IMR-90 (cell line): ENCODE results near the gene HDGF. TPM values are rescaled to one million over a fixed set of nuclear protein-coding genes. Genes with fewer than 3 reads are reported as not detected.

ENCODE experiments used
- ATAC-seq: fragments of 200-7000 bp; cut with Tn5 transposase; 2 replicates; pipeline ENCODE4 v1.9.1; 2020; ENCODE audit warnings: low read depth, mild to moderate bottlenecking, moderate library complexity
- BruUV-seq: library from RNA; stranded (reverse); fragments of 400-500 nt; replicated peaks from 2 replicates; lab custom pipeline; 2021; lab: Mats Ljungman, UMichigan
- CTCF ChIA-PET: fragments of 300-600 bp; formaldehyde crosslinking; extraction: SDS; loops from one replicate; lab custom pipeline; 2021; ENCODE audit warnings: antibody characterized with exemption; lab: Yijun Ruan, JAX
- POLR2A ChIA-PET: fragments of 300-600 bp; sonication (Branson Sonifier 250); formaldehyde crosslinking; loops from one replicate; lab custom pipeline; 2022; ENCODE audit warnings: antibody characterized with exemption; ENCODE audit not compliant: unreplicated experiment; lab: Charles Lee
- DNase-seq: peaks from one replicate; pipeline ENCODE4 v3.0.0; 2013
- H2AFZ ChIP-seq: replicated peaks from 2 replicates; pipeline ENCODE3; 2013; ENCODE audit warnings: low read length, mild to moderate bottlenecking; ENCODE audit not compliant: poor library complexity
- H2AK5ac ChIP-seq: 2 replicates; pipeline ENCODE4 v1.6.1; 2013; ENCODE audit warnings: low read depth, low read length, inconsistent platforms
- H2AK9ac ChIP-seq: replicated peaks from 2 replicates; pipeline ENCODE3; 2013; ENCODE audit warnings: mild to moderate bottlenecking, low read depth, low read length, moderate library complexity; ENCODE audit not compliant: poor library complexity
- H2BK120ac ChIP-seq: 2 replicates; pipeline ENCODE4 v1.6.1; 2013; ENCODE audit warnings: low read depth, low read length, inconsistent platforms
- H2BK15ac ChIP-seq: 3 replicates; pipeline ENCODE4 v1.6.1; 2013; ENCODE audit warnings: low read depth, low read length, inconsistent platforms
- H2BK20ac ChIP-seq: 2 replicates; pipeline ENCODE4 v1.6.1; 2013; ENCODE audit warnings: low read depth, mild to moderate bottlenecking, inconsistent platforms, low read length, moderate library complexity
- H2BK5ac ChIP-seq: 2 replicates; pipeline ENCODE4 v1.6.1; 2013; ENCODE audit warnings: mild to moderate bottlenecking, low read depth, low read length, inconsistent platforms; ENCODE audit not compliant: poor library complexity, severe bottlenecking
- H3K14ac ChIP-seq: replicated peaks from 2 replicates; pipeline ENCODE4 v1.6.1; 2013; ENCODE audit warnings: low read depth, low read length, inconsistent platforms
- H3K18ac ChIP-seq: 2 replicates; pipeline ENCODE4 v1.6.1; 2013; ENCODE audit warnings: low read depth, low read length, control low read depth
- H3K23ac ChIP-seq: 2 replicates; pipeline ENCODE4 v1.6.1; 2013; ENCODE audit warnings: low read depth, low read length, inconsistent platforms
- H3K27ac ChIP-seq: 2 replicates; pipeline ENCODE4 v1.5.1; 2013; ENCODE audit warnings: mild to moderate bottlenecking, control low read depth, low read length; ENCODE audit not compliant: insufficient read depth
- H3K27me3 ChIP-seq: 2 replicates; pipeline ENCODE4 v1.6.1; 2013; ENCODE audit warnings: low read length; ENCODE audit not compliant: control insufficient read depth, insufficient read depth
- H3K36me3 ChIP-seq: 2 replicates; pipeline ENCODE4 v1.6.1; 2013; ENCODE audit warnings: low read length, mixed read lengths; ENCODE audit not compliant: control insufficient read depth, insufficient read depth
- H3K4ac ChIP-seq: 2 replicates; pipeline ENCODE4 v1.6.1; 2013; ENCODE audit warnings: low read depth, low read length, inconsistent platforms
- H3K4me1 ChIP-seq: 2 replicates; pipeline ENCODE4 v1.6.1; 2013; ENCODE audit warnings: low read length, mixed read lengths; ENCODE audit not compliant: control insufficient read depth, insufficient read depth
- H3K4me2 ChIP-seq: 2 replicates; pipeline ENCODE4 v1.6.1; 2013; ENCODE audit warnings: low read depth, mild to moderate bottlenecking, control low read depth, low read length, moderate library complexity
- H3K4me3 ChIP-seq: 2 replicates; pipeline ENCODE4 v1.5.1; 2013; ENCODE audit warnings: low read depth, mild to moderate bottlenecking, control low read depth, low read length, moderate library complexity; ENCODE audit not compliant: insufficient read depth
- H3K56ac ChIP-seq: 2 replicates; pipeline ENCODE4 v1.6.1; 2013; ENCODE audit warnings: low read length, inconsistent platforms; ENCODE audit not compliant: insufficient read depth; ENCODE audit errors: extremely low read depth
- H3K79me1 ChIP-seq, 2 experiments: 2 replicates each; pipeline ENCODE4 v1.6.1; 2013; ENCODE audit warnings: low read length in 2 of 2, inconsistent platforms in 1 of 2, low read depth in 1 of 2
- H3K9ac ChIP-seq: 2 replicates; pipeline ENCODE4 v1.6.1; 2013; ENCODE audit warnings: low read depth, low read length, control low read depth
- H3K9me1 ChIP-seq: 2 replicates; pipeline ENCODE4 v1.6.1; 2013; ENCODE audit warnings: low read length, inconsistent platforms; ENCODE audit not compliant: insufficient read depth
- H3K9me3 ChIP-seq: 2 replicates; pipeline ENCODE4 v1.6.1; 2013; ENCODE audit warnings: low read length; ENCODE audit not compliant: control insufficient read depth, insufficient read depth
- H4K20me1 ChIP-seq: 2 replicates; pipeline ENCODE4 v1.6.1; 2013; ENCODE audit warnings: low read length, inconsistent platforms; ENCODE audit not compliant: insufficient read depth
- H4K5ac ChIP-seq: 2 replicates; pipeline ENCODE4 v1.6.1; 2013; ENCODE audit warnings: mild to moderate bottlenecking, low read depth, low read length, control low read depth
- H4K8ac ChIP-seq, 2 experiments: 2 replicates each; pipeline ENCODE4 v1.6.1; 2013; ENCODE audit warnings: low read depth in 2 of 2, low read length in 2 of 2, control low read depth in 1 of 2, inconsistent platforms in 1 of 2
- H4K91ac ChIP-seq: 2 replicates; pipeline ENCODE4 v1.6.1; 2013; ENCODE audit warnings: low read depth, low read length, inconsistent platforms; ENCODE audit not compliant: insufficient read depth
- BHLHE40 ChIP-seq: fragments of 150-350 bp; IDR thresholded peaks from 2 replicates; pipeline ENCODE4 v1.6.1; 2016; ENCODE audit warnings: mild to moderate bottlenecking, low read depth, low read length
- CEBPB ChIP-seq: IDR thresholded peaks from 2 replicates; pipeline ENCODE4 v1.6.1; 2012; ENCODE audit warnings: low read depth, low read length, improper control_type of control experiment
- CHD1 ChIP-seq: IDR thresholded peaks from 2 replicates; pipeline ENCODE4 v1.6.1; 2012; ENCODE audit warnings: low read depth, low read length, improper control_type of control experiment
- MAFK ChIP-seq: IDR thresholded peaks from 2 replicates; pipeline ENCODE4 v1.6.1; 2012; ENCODE audit warnings: low read depth, low read length, improper control_type of control experiment
- MAZ ChIP-seq: IDR thresholded peaks from 2 replicates; pipeline ENCODE4 v1.6.1; 2012; ENCODE audit warnings: low read depth, mild to moderate bottlenecking, low read length, improper control_type of control experiment, moderate library complexity, borderline replicate concordance
- POLR2A ChIP-seq: IDR thresholded peaks from 2 replicates; pipeline ENCODE4 v1.6.1; 2012; ENCODE audit warnings: mild to moderate bottlenecking, low read depth, low read length
- RAD21 ChIP-seq: IDR thresholded peaks from 2 replicates; pipeline ENCODE4 v1.6.1; 2012; ENCODE audit warnings: low read length, improper control_type of control experiment
- RCOR1 ChIP-seq: IDR thresholded peaks from 2 replicates; pipeline ENCODE4 v1.6.1; 2012; ENCODE audit warnings: mild to moderate bottlenecking, low read length, improper control_type of control experiment; ENCODE audit not compliant: insufficient replicate concordance
- SMC3 ChIP-seq: fragments of 150-350 bp; IDR thresholded peaks from 2 replicates; pipeline ENCODE4 v1.6.1; 2016; ENCODE audit warnings: low read depth, mild to moderate bottlenecking, antibody characterized with exemption, low read length, moderate library complexity
- WGBS, 2 experiments: methylation state at CpG; one replicate each; pipeline versions ENCODE4 v1.1.5 to v1.1.7; 2013; ENCODE audit warnings: missing lambda C conversion rate in 2 of 2; ENCODE audit not compliant: insufficient read length in 1 of 2; ENCODE audit errors: extremely low coverage in 2 of 2; 5-methylcytosine and 5-hydroxymethylcytosine counted together
- dilution Hi-C: fragments of 300-500 bp; cut with HindIII; formaldehyde crosslinking; loops from one replicate; pipeline ENCODE4 v1.14.3; 2018; ENCODE audit warnings: low sequenced_read_pairs; ENCODE audit not compliant: unreplicated experiment
- in situ Hi-C: fragments of 300-500 bp; cut with MboI; formaldehyde crosslinking; loops from 3 replicates; pipeline ENCODE4 v1.14.3; 2019; ENCODE audit warnings: low sequenced_read_pairs, inconsistent platforms, mixed read lengths
- intact Hi-C: fragments of 100-400 bp; cut with micrococcal nuclease; formaldehyde crosslinking; loops from 2 replicates; pipeline ENCODE4 v1.10.0; 2022
- polyA plus RNA-seq, 3 experiments: library from polyadenylated mRNA; depleted of rRNA; stranded (reverse); fragments of >200 nt; gene quantifications; 2 replicates each; pipeline ENCODE4 v1.2.3, GENCODE V29; 2012; ENCODE audit warnings: low replicate concordance in 1 of 3
- total RNA-seq: library from RNA; depleted of rRNA; stranded (reverse); fragments of >200 nt; gene quantifications from 2 replicates; pipeline ENCODE4 v1.2.3, GENCODE V29; 2012
- TF ChIP-seq, protein P1 (sequence below): fragments of 150-350 bp; IDR thresholded peaks from 2 replicates; pipeline ENCODE4 v1.6.1; 2016; ENCODE audit warnings: low read depth, mild to moderate bottlenecking, low read length, moderate library complexity, borderline replicate concordance
- TF ChIP-seq, protein P2 (sequence below): fragments of 150-350 bp; IDR thresholded peaks from 2 replicates; pipeline ENCODE4 v1.6.1; 2017; ENCODE audit warnings: mild to moderate bottlenecking, antibody characterized with exemption, low read length, low read depth

HDGF gene
- total and polyA plus RNA-seq, 2 of the 4 experiments (the other 2 are of a cell fraction): 94.6 to 123 TPM

DNA sequence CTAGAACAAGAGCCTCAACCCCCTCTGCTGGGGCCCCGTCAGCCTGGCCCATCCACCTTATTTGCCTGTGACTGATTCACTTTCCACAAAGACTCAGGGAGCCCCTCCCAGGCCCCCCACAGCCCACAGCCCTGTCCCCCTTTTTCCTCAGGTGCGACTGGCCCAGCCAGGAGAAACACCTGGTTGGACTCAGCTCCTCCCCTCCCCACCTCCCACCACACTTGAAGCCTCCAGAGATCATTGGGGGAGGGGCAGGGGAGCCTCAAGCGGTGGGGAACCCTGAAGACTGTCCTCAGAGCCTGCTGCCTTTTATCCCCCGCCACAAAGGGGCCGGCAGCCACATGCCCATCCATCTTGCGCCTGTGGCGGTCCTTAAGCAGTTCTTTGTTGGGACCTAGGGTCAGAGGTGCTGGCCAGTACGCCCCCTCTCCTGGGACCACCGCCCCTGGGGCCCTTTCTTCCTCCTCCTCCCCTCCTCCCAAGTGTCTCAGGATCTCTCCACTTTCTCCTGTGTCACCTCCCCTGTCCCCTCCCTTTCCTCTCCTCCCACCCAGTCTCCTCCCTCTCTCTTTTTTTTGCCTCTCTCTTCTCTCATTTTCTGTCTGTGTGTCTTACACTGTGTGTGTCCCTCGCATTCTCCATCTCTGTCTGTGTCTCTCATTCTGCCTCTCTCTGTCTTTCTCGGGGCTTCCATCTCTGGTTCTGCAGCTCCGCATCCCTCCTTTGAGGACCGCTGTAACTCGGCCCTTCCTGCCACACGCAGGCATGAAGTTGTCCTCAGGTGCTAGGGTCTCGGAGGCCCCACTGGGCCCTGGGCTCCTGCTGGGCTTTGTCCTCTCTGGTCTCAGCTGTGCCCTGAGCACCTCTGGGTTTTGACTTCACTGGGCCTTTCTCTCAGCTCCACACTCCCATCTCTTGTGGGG is 58.3 kb downstream of the HDGF start:
- POLR2A ChIA-PET: no interaction called here
- Histone ChIP-seq H3K4me1 (peaks cover 6% of the 10 kb centered on the region; the same call in 1 of the 2 replicates), H4K5ac (no peak overlapping the region), H3K56ac (no peak overlapping the region), H2BK15ac (no peak overlapping the region), H3K9me1 (no peaks in the 10 kb centered on the region), H3K4ac (no peak overlapping the region), H3K27me3 (peaks cover 6% of the 10 kb centered on the region; the same call in 1 of the 2 replicates), H3K14ac (no peak overlapping the region), H3K79me1 (no peaks in the 10 kb centered on the region), H2AK9ac (no peak overlapping the region), H3K18ac (no peak overlapping the region), H3K23ac (no peak overlapping the region), H4K91ac (no peak overlapping the region), H3K4me3 (no peak overlapping the region), H4K20me1 (no peaks in the 10 kb centered on the region), H3K4me2 (no peak overlapping the region), H2AK5ac (peak overlapping the region; percentile 26; the same call in 1 of the 2 replicates), H4K8ac (no peak overlapping the region), H2AFZ (no peak overlapping the region), H3K9me3 (no peaks in the 10 kb centered on the region), H3K9ac (no peak overlapping the region), H2BK20ac (no peak overlapping the region), H3K36me3 (no peaks in the 10 kb centered on the region), H3K27ac (no peak overlapping the region), H2BK5ac (no peak overlapping the region), H2BK120ac (no peak overlapping the region)
- dilution Hi-C loops (no loop called here), intact Hi-C loops (no loop called here), in situ Hi-C loops (loop anchor here (10.0 kb wide), 1 partner anchor 192 kb away; no protein-coding TSS in a partner anchor)
- ATAC-seq: no peak
- TF ChIP-seq CEBPB: no peak
- TF ChIP-seq, protein P1, sequence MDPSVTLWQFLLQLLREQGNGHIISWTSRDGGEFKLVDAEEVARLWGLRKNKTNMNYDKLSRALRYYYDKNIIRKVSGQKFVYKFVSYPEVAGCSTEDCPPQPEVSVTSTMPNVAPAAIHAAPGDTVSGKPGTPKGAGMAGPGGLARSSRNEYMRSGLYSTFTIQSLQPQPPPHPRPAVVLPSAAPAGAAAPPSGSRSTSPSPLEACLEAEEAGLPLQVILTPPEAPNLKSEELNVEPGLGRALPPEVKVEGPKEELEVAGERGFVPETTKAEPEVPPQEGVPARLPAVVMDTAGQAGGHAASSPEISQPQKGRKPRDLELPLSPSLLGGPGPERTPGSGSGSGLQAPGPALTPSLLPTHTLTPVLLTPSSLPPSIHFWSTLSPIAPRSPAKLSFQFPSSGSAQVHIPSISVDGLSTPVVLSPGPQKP: no peak
- TF ChIP-seq, protein P2, sequence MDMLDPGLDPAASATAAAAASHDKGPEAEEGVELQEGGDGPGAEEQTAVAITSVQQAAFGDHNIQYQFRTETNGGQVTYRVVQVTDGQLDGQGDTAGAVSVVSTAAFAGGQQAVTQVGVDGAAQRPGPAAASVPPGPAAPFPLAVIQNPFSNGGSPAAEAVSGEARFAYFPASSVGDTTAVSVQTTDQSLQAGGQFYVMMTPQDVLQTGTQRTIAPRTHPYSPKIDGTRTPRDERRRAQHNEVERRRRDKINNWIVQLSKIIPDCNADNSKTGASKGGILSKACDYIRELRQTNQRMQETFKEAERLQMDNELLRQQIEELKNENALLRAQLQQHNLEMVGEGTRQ: no peak
- TF ChIP-seq MAFK: no peak
- TF ChIP-seq BHLHE40: no peak
- TF ChIP-seq RCOR1: no peak
- TF ChIP-seq MAZ: no peak
- no peak for TF ChIP-seq RAD21
- TF ChIP-seq CHD1: no peak
- TF ChIP-seq POLR2A: no peak
- TF ChIP-seq SMC3: no peak
- no TSS peak for BruUV-seq
- WGBS, 2 experiments: 67% methylated on average over 8 of the region's 16 CpGs; no CpG with 5 or more reads in 1 of the 2 experiments
- CTCF ChIA-PET: interaction anchor here (1.8 to 5.2 kb wide), 2 partner anchors 33 to 34 kb away, joined by 5 to 104 read pairs; partner anchors contain the start of genes ISG20L2 and METTL25B
- no peak for DNase-seq
